Measurements from ENCODE around the gene ARHGAP42.

- TF ChIP-seq POLR2A (IDR thresholded peaks at IDR 0.05) (no peak), CTCF (IDR thresholded peaks at IDR 0.05) (no peak)
Observed at GRCh38 chr11:100984668-100985067, 297.6 kb downstream of the ARHGAP42 start.

Data from testis (tissue), 2 donors.